Jurkat, Clone E6-1 (cell line): ENCODE measurements around the gene LDB3.

Experiments
- DNase-seq: peaks from one replicate; pipeline ENCODE4 v3.0.0-alpha.2; 2011; ENCODE audit warnings: low read depth, low spot score
- H3K4me3 ChIP-seq: 2 replicates; pipeline ENCODE4 v1.5.1; 2011; ENCODE audit warnings: mild to moderate bottlenecking, low read length, control low read depth, moderate library complexity

Gene LDB3

GRCh38 chr10:86663046-86663345, 5.3 kb upstream of the LDB3 start:
- H3K4me3 ChIP-seq = no peak overlapping the region
- DNase-seq = no peak

DNA sequence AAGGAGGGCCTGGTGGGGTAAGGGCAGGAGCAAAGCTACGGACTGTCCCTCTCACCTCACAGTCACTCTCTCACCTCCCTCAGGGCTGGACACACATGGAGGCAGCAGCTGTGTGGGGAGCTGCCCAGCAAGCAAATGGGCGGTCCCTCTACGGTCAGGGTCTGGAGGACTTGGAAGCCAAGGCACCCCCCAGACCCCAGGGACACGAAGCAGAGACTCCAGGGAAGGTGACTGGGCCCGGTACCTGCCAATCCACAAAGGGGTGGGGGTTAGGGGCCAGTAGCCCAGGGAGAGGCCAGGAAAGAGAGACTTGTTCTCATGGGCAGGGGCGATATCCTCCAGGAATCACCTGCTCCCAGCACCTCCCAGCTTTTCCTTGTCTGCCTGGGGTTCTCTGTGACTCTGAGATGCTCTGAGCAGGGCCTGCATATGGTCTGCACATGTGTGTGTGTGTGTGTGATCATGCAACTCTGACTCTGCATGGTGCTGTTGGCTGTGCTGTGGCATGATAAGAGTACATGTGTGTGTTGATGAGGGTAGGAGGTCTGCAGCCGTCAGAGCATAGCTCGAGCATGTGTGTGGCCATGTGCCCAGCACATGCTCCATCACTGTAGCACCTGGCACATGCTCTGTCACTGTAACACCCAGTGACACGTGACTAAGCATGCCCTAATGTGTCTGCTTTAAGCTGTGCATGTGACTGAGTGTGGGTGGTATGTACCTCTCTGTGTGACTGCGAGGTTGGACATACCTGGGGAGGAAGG, 4.6 kb upstream of the LDB3 start:
- DNase-seq = no peak
- H3K4me3 ChIP-seq = no peak overlapping the region

DNA sequence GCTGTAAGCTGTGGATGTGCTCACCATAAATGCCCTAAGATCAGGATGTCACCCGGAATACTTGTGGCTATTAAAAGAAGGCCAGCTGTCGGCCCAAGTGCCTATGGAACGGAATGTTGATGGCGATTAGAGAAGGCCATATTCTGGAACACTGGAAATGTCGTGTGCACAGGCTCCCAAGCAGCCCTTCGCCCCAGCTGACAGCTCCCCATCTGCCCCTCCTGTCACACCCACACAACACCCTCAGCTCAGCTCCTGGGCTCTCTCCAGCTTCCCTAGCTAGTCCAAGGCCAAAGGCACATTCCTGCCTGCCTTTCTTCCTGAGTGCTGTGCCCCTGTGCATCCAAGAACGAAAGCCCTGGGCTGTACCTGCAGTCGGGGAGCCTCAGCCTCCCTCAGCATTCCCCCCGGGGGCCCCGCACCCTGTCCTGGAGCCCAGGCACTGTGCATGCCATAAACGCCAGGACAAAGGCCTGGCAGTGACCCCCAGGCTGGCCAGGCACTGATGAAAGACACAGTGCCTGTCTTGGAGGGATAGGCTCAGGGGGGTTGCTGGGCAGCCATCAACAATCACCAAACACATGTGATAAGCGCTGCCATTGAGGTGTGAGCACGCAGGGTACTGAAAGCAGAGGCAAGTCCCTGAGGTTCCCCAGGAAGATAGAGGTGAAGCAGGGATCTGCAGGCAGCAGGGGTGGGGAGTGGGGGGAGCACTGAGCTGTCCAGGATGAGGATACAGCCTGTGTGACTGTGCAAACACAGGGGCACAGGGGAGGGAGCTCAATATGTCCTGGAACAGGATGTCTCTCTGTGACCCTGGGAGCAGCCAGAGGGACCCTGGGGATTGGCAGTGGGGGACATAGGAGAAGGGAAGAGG, 3.7 kb upstream of the LDB3 start:
- H3K4me3 ChIP-seq = no peak overlapping the region
- no peak for DNase-seq

GRCh38 chr10:86665218-86665607, 3.1 kb upstream of the LDB3 start:
- no peak overlapping the region for H3K4me3 ChIP-seq
- no peak for DNase-seq

- no peak for DNase-seq
- H3K4me3 ChIP-seq = no peak overlapping the region
Observed at GRCh38 chr10:86665868-86666267, 2.4 kb upstream of the LDB3 start.

- H3K4me3 ChIP-seq = no peak overlapping the region
- no peak for DNase-seq
Observed at GRCh38 chr10:86666538-86666937, 1.8 kb upstream of the LDB3 start.

GRCh38 chr10:86667421-86668181, 710 bp upstream of the LDB3 start:
- H3K4me3 ChIP-seq = no peak overlapping the region
- DNase-seq = no peak

DNA sequence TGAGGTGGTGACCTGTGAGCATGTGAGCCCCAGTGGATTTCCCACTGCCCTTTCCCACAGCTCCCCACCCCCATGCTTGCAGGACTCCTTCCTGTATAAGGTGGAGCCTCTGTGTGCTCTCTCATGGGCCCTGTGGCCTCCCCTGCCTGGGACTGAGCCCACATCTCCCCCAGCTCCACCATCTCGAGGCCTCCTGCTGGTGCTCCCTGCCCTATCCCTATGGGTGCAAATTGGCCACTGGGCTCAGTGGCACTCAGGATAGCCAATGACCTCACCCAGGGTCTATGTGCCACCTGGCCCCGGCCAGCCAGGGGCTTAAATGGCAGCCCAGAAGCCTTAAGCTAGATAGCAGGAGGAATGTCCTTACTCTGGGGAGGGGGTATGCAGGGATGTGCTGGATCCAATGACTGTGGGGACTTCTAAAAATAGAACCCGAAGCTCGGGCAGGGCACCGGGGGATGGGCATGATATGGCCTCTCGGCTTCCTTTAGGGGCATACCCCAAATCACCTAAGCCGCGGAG, 2.0 kb downstream of the LDB3 start:
- no peak overlapping the region for H3K4me3 ChIP-seq
- DNase-seq = no peak

DNA sequence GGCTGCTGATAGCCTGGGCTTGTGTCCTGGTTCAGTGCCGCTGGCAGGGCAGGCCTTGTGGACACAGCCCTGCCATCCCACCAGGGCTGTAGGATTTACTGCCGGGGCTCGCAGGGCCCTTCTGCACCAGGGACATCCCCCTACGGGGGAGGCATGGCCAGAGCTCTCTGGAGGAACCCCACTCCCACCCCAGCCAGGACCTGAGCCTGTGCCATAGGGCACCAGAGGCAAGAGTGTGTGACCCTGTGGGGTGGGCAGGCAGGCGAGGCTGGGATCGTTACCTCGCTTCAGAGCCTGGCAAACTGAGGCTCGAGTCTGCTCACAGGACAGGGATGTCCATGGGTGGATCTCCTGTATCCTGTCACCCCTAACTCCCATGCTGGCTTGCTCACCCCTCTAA, 2.6 kb downstream of the LDB3 start:
- H3K4me3 ChIP-seq = no peak overlapping the region
- DNase-seq = no peak

- DNase-seq = no peak
- no peak overlapping the region for H3K4me3 ChIP-seq
Observed at GRCh38 chr10:86671419-86671818, 3.1 kb downstream of the LDB3 start.

DNA sequence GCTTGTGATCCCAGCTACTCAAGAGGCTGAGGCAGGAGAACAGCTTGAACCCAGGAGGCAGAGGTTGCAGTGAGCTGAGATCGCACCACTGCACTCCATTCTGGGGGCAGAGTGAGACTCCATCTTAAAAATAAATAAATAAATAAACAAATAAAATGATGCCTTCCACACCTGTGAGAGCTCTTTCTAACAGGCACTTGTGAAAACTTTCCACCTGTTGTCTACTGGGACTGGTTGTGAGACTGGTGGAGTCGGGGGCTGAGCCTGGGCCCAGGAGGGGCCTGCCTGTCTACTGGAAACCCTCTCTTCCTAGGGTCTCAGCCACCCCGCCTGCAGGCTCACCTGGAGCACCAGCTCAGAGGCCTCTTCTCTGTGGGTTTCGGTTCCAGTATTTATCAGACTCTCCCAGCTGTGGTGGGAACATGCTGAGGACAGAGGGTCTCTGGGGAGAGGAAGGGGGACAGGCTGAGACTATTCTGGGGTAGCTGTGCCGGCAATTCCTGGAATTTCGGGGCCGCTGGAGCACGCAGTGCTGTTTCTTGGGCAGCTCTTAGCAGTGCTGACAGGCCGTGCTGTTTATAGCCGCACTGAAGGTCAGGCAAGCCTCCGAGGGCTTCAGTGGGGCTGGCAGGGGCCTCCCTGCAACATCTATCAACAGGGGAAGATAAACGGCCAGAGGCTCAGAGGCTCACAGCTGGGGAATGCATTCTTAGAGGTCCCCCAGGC, 3.8 kb downstream of the LDB3 start:
- DNase-seq = no peak
- H3K4me3 ChIP-seq = no peak overlapping the region

DNA sequence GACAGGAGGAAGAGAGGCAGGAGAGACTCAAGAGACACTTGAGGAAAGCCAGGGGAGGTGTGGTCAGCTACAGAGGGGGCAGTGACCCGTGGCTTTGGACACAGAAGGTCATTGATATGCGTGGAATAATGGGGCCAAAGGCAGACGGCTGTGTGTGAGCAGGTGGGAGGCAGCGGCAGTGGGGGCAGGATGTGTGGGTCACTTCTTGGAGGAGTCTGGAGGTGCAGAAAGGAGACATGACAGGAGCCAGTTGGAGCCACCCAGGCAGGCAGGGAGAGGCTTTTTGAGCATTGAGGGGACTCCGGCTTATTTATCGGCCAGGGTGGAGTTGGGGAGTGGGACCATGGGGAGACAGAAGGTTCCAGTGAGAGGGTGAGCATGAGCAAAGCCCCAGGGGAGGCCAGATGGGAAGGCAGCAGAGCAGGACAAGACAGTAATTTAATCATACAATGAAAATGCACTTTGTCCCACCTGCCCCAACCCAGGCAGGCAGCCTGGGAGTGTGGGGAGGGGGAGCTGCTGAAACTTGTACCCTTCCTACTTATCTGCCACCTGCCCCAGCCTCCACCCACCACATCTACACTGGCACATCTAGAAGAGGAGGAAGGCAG, 5.0 kb downstream of the LDB3 start:
- DNase-seq = no peak
- H3K4me3 ChIP-seq = no peak overlapping the region

- H3K4me3 ChIP-seq = no peak overlapping the region
- no peak for DNase-seq
Observed at GRCh38 chr10:86673827-86674581, 5.7 kb downstream of the LDB3 start.

GRCh38 chr10:86674912-86675311, 6.6 kb downstream of the LDB3 start:
- no peak for DNase-seq
- no peak overlapping the region for H3K4me3 ChIP-seq

GRCh38 chr10:86677374-86677773, 9.1 kb downstream of the LDB3 start:
- no peak for DNase-seq
- no peak overlapping the region for H3K4me3 ChIP-seq

DNA sequence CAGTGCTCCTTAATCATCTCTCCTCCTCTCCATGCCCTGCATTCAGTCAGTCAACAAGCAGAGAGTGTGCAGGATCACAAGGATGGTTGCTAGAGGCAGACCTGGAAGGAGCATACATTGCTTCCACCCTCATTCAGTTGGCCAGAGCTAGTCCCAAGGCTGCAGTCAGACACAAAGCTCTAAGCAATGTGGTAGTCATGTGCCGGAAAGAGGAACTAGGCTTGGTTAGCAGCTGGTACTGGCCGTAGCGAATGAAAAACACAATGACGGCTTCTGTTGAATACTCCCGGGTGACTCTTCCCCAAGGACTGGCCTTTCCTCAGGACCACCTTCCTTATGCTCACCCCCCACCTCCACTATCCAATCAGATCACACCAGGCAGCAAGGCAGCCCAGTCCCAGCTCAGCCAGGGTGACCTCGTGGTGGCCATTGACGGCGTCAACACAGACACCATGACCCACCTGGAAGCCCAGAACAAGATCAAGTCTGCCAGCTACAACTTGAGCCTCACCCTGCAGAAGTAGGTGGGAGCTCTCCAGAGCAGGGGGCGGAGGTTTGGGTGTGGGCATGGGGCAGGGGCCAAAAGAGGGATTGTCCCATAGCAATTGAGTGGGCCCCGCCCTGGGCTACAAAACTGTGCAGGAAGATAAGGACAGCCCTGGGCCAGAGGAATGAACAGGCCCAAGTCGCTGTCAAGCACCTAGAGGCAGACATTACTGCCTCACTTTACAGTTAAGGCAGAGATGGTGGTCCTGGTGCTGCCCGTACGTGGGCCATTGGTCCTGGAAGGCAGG, 10.9 kb downstream of the LDB3 start:
- DNase-seq = no peak
- H3K4me3 ChIP-seq = no peak overlapping the region

GRCh38 chr10:86681047-86681446, 12.7 kb downstream of the LDB3 start:
- no peak overlapping the region for H3K4me3 ChIP-seq
- DNase-seq = no peak
